ENCODE measurements around the gene SRL. TPM values are rescaled to one million over a fixed set of nuclear protein-coding genes. Genes with fewer than 3 reads are reported as not detected.

Gene SRL
- total and polyA plus RNA-seq, 2 experiments from 2014 or later: not detected

DNA sequence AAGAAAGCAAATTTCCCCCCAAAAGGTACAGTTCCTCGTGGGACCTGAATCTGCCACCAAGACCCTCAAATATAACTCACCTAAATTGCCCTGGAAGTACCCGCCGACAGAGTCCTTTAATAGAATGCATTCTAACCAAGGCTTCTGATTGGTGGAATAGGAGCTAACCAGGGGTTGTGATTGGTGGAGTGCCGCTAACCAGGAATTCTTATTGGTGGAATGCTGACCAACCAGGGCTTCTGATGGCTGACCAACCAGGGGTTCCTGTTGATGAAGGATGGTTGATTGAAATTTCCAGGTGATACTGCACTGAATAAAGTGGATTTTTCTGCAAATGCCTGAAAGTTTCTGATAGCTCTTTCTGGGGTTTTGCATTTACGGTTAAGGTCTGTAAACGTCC is 24.5 kb upstream of the SRL start:
- no peaks in the 10 kb centered on the region for H3K27me3 ChIP-seq (ENCODE audit: insufficient read depth)
- TF ChIP-seq POLR2AphosphoS5 (IDR thresholded peaks at IDR 0.05; ENCODE audit: low read depth) (no peak), EZH2phosphoT487 (IDR thresholded peaks at IDR 0.05; ENCODE audit: unreplicated experiment) (no peak), ZNF114 (CRISPR knock-in tag; IDR thresholded peaks at IDR 0.05) (no peak), EZH2 (IDR thresholded peaks at IDR 0.05; ENCODE audit: low read depth, unreplicated experiment) (no peak), STAT1 (IDR thresholded peaks at IDR 0.05; ENCODE audit: unreplicated experiment) (no peak), CREB1 (CRISPR knock-in tag; IDR thresholded peaks at IDR 0.05; ENCODE audit: low read depth) (no peak), ZNF331 (CRISPR knock-in tag; IDR thresholded peaks at IDR 0.05; ENCODE audit: low read depth) (no peak), JUNB (IDR thresholded peaks at IDR 0.05; ENCODE audit: unreplicated experiment) (no peak), NANOG (IDR thresholded peaks at IDR 0.05; ENCODE audit: borderline replicate concordance) (no peak)
- TF ChIP-seq, protein P1, sequence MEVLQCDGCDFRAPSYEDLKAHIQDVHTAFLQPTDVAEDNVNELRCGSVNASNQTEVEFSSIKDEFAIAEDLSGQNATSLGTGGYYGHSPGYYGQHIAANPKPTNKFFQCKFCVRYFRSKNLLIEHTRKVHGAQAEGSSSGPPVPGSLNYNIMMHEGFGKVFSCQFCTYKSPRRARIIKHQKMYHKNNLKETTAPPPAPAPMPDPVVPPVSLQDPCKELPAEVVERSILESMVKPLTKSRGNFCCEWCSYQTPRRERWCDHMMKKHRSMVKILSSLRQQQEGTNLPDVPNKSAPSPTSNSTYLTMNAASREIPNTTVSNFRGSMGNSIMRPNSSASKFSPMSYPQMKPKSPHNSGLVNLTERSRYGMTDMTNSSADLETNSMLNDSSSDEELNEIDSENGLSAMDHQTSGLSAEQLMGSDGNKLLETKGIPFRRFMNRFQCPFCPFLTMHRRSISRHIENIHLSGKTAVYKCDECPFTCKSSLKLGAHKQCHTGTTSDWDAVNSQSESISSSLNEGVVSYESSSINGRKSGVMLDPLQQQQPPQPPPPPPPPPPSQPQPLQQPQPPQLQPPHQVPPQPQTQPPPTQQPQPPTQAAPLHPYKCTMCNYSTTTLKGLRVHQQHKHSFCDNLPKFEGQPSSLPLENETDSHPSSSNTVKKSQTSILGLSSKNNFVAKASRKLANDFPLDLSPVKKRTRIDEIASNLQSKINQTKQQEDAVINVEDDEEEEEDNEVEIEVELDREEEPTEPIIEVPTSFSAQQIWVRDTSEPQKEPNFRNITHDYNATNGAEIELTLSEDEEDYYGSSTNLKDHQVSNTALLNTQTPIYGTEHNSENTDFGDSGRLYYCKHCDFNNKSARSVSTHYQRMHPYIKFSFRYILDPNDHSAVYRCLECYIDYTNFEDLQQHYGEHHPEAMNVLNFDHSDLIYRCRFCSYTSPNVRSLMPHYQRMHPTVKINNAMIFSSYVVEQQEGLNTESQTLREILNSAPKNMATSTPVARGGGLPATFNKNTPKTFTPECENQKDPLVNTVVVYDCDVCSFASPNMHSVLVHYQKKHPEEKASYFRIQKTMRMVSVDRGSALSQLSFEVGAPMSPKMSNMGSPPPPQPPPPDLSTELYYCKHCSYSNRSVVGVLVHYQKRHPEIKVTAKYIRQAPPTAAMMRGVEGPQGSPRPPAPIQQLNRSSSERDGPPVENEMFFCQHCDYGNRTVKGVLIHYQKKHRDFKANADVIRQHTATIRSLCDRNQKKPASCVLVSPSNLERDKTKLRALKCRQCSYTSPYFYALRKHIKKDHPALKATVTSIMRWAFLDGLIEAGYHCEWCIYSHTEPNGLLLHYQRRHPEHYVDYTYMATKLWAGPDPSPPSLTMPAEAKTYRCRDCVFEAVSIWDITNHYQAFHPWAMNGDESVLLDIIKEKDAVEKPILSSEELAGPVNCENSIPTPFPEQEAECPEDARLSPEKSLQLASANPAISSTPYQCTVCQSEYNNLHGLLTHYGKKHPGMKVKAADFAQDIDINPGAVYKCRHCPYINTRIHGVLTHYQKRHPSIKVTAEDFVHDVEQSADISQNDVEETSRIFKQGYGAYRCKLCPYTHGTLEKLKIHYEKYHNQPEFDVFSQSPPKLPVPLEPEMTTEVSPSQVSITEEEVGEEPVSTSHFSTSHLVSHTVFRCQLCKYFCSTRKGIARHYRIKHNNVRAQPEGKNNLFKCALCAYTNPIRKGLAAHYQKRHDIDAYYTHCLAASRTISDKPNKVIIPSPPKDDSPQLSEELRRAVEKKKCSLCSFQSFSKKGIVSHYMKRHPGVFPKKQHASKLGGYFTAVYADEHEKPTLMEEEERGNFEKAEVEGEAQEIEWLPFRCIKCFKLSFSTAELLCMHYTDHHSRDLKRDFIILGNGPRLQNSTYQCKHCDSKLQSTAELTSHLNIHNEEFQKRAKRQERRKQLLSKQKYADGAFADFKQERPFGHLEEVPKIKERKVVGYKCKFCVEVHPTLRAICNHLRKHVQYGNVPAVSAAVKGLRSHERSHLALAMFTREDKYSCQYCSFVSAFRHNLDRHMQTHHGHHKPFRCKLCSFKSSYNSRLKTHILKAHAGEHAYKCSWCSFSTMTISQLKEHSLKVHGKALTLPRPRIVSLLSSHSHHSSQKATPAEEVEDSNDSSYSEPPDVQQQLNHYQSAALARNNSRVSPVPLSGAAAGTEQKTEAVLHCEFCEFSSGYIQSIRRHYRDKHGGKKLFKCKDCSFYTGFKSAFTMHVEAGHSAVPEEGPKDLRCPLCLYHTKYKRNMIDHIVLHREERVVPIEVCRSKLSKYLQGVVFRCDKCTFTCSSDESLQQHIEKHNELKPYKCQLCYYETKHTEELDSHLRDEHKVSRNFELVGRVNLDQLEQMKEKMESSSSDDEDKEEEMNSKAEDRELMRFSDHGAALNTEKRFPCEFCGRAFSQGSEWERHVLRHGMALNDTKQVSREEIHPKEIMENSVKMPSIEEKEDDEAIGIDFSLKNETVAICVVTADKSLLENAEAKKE (CRISPR knock-in tag; IDR thresholded peaks at IDR 0.05): no peak
- TF ChIP-seq, protein P2, sequence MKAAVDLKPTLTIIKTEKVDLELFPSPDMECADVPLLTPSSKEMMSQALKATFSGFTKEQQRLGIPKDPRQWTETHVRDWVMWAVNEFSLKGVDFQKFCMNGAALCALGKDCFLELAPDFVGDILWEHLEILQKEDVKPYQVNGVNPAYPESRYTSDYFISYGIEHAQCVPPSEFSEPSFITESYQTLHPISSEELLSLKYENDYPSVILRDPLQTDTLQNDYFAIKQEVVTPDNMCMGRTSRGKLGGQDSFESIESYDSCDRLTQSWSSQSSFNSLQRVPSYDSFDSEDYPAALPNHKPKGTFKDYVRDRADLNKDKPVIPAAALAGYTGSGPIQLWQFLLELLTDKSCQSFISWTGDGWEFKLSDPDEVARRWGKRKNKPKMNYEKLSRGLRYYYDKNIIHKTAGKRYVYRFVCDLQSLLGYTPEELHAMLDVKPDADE (IDR thresholded peaks at IDR 0.05): no peak
- TF ChIP-seq, protein P3, sequence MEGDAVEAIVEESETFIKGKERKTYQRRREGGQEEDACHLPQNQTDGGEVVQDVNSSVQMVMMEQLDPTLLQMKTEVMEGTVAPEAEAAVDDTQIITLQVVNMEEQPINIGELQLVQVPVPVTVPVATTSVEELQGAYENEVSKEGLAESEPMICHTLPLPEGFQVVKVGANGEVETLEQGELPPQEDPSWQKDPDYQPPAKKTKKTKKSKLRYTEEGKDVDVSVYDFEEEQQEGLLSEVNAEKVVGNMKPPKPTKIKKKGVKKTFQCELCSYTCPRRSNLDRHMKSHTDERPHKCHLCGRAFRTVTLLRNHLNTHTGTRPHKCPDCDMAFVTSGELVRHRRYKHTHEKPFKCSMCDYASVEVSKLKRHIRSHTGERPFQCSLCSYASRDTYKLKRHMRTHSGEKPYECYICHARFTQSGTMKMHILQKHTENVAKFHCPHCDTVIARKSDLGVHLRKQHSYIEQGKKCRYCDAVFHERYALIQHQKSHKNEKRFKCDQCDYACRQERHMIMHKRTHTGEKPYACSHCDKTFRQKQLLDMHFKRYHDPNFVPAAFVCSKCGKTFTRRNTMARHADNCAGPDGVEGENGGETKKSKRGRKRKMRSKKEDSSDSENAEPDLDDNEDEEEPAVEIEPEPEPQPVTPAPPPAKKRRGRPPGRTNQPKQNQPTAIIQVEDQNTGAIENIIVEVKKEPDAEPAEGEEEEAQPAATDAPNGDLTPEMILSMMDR (conservative IDR thresholded peaks at IDR 0.05; ENCODE audit: low read depth in 2 of 2): no peak
- TF ChIP-seq, protein P4, sequence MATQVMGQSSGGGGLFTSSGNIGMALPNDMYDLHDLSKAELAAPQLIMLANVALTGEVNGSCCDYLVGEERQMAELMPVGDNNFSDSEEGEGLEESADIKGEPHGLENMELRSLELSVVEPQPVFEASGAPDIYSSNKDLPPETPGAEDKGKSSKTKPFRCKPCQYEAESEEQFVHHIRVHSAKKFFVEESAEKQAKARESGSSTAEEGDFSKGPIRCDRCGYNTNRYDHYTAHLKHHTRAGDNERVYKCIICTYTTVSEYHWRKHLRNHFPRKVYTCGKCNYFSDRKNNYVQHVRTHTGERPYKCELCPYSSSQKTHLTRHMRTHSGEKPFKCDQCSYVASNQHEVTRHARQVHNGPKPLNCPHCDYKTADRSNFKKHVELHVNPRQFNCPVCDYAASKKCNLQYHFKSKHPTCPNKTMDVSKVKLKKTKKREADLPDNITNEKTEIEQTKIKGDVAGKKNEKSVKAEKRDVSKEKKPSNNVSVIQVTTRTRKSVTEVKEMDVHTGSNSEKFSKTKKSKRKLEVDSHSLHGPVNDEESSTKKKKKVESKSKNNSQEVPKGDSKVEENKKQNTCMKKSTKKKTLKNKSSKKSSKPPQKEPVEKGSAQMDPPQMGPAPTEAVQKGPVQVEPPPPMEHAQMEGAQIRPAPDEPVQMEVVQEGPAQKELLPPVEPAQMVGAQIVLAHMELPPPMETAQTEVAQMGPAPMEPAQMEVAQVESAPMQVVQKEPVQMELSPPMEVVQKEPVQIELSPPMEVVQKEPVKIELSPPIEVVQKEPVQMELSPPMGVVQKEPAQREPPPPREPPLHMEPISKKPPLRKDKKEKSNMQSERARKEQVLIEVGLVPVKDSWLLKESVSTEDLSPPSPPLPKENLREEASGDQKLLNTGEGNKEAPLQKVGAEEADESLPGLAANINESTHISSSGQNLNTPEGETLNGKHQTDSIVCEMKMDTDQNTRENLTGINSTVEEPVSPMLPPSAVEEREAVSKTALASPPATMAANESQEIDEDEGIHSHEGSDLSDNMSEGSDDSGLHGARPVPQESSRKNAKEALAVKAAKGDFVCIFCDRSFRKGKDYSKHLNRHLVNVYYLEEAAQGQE (IDR thresholded peaks at IDR 0.05; ENCODE audit: unreplicated experiment): no peak
- peak; percentile 79 for DNase-seq (ENCODE audit: low spot score)
- H3K4me3 ChIP-seq: no peak overlapping the region
- peaks cover 86% of the 10 kb centered on the region for H3K79me2 ChIP-seq (replicated peaks; ENCODE audit: insufficient read depth)
- Mint-ChIP-seq H3K36me3 (ENCODE audit: low read depth) (peaks cover 55% of the 10 kb centered on the region), H3K27ac (peak overlapping the region; percentile 60; the same call in 1 of the 2 replicates), H3K9me3 (no peaks in the 10 kb centered on the region; the same call in 2 of the 3 replicates), H3K4me3 (no peak overlapping the region; the same call in 2 of the 3 replicates), H3K27me3 (ENCODE audit: insufficient read depth, low read depth, poor library complexity) (peaks cover 23% of the 10 kb centered on the region), H3K4me1 (peaks cover 23% of the 10 kb centered on the region)
- H2AFZ ChIP-seq: no peak overlapping the region
- H3K4me2 ChIP-seq: no peak overlapping the region
- no peaks in the 10 kb centered on the region for H3K9me2 ChIP-seq (ENCODE audit: insufficient read depth)
- H3K4me1 ChIP-seq (ENCODE audit: insufficient read depth): peaks cover 19% of the 10 kb centered on the region
- ATAC-seq: no peak
- H3F3A ChIP-seq (replicated peaks; ENCODE audit: low read depth): peaks cover 32% of the 10 kb centered on the region
- peaks cover 24% of the 10 kb centered on the region for H4K20me1 ChIP-seq (replicated peaks; ENCODE audit: insufficient read depth)
- no peak overlapping the region for H3K27ac ChIP-seq (ENCODE audit: low read depth)
- H3K36me3 ChIP-seq (ENCODE audit: insufficient read depth): no peaks in the 10 kb centered on the region

Measured in GM23338 (cell line).